Measurements from ENCODE around the gene COL2A1. TPM values are rescaled to one million over a fixed set of nuclear protein-coding genes. Genes with fewer than 3 reads are reported as not detected.

The COL2A1 gene
- total RNA-seq, 4 donors from 2014 or later, result not detected

DNA sequence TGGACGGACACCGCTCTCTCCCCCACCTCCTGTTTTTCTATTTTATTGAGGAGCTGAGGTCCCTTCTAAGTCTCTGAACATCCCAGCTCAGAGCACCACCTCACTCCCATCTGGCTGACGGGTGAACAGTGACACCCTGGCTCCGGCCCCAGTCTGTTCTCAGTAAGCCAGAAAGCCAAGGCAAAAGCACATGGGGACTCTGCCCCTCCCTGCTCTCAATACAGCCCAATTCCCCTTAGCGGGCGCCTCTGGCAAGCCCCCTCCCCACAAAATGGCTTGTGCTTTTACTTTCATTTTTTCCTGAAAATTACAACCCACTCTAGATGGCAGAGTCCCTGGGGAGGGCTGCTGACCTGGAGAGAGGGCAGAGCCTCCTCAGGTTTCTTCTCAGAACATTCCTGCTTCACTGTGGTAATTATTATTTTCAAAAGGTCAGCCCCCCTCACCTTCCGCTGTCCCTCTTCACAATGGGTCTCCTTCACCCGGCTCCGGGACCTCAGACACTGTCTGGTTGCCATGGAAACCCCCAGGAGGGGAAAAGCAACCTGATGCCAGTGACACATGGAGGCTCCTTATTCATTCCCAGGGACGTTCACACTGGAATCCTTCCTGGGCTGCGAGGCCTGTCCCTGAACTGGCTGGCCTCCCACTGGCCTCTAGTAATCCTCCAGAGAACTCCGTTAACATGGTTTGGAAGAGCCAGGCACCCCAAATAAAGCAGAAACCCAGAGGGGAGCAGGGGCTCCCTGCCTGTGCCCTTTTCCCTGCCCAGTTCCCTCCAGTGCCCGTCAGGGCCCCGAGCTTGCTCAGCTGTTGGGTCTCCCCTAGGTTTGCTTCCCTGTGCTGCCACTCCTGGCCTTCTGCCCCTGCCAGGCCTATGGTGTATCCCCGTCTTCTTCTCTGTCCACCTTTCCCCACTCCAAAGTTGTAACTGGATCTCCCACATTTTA lies 15.9 kb downstream of the COL2A1 start:
- TF ChIP-seq, protein P1, sequence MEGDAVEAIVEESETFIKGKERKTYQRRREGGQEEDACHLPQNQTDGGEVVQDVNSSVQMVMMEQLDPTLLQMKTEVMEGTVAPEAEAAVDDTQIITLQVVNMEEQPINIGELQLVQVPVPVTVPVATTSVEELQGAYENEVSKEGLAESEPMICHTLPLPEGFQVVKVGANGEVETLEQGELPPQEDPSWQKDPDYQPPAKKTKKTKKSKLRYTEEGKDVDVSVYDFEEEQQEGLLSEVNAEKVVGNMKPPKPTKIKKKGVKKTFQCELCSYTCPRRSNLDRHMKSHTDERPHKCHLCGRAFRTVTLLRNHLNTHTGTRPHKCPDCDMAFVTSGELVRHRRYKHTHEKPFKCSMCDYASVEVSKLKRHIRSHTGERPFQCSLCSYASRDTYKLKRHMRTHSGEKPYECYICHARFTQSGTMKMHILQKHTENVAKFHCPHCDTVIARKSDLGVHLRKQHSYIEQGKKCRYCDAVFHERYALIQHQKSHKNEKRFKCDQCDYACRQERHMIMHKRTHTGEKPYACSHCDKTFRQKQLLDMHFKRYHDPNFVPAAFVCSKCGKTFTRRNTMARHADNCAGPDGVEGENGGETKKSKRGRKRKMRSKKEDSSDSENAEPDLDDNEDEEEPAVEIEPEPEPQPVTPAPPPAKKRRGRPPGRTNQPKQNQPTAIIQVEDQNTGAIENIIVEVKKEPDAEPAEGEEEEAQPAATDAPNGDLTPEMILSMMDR (IDR thresholded peaks at IDR 0.05; ENCODE audit: low read depth), result no peak

DNA sequence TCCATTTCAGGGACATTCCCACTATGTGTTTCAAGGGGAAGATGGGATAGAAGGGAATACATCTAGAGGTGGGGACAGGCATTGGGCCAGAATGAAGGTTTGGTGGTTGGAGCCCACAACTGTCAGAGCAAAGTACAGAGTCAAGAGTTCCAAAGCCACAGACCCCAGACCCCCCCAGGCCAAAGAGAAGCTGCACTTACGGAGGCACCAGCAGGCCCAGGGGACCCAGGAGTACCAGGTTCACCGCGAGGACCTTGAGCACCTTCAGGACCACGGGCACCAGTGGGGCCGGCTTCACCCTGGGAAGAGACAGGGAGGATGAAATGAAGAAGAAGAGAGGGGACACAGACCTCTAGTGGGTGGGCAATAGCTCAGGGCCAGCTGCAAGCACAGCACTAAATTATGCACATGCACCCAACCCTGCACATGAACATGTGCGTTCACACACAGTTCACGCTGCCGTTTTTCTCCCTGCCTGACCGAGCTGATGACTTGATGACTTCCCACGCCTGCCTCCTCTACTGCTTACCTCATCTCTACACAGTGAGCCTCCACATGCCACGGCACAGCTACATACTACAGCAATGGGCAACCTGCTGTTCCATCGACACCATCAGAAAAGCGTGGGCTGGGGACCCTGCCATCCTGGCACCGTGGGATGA lies 16.7 kb downstream of the COL2A1 start:
- TF ChIP-seq, protein P1 (IDR thresholded peaks at IDR 0.05; ENCODE audit: low read depth), result no peak

DNA sequence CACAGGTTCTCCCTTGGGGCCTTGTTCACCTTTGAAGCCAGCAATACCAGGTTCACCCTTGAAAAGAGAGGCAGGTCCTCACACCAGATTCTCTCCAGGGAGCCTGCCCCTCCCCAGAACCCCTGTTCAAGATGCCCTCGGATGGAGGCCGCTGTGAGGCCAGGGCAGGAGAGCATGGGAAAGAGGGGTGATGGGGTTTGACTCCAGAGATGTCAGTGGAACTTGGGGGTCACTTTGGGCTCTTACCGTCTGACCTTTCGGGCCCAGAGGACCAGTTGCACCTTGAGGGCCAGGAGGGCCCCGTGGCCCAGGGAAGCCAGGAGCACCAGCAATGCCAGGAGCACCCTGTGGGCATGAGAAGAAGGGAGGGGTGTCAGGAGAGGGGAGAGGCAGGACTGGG lies 17.4 kb downstream of the COL2A1 start:
- TF ChIP-seq, protein P1 (IDR thresholded peaks at IDR 0.05; ENCODE audit: low read depth), result no peak

DNA sequence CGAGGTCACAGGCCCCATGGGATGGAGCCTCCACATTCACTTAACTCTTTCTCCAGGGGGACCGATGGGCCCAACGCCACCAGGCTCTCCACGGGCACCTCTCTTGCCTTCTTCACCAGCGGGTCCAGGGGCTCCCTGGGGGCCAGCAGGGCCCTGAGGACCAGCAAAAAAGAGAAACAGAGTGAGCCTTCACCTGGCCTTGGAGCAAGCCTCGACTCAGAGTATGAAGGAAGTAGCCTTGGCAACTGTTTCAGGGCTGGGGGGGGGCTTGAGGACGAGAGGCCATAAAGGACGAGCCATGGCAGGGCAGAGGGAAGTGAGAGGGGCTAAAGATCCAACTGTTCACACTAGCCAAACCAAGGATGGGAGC lies 18.0 kb downstream of the COL2A1 start:
- TF ChIP-seq, protein P1 (IDR thresholded peaks at IDR 0.05; ENCODE audit: low read depth), result no peak

DNA sequence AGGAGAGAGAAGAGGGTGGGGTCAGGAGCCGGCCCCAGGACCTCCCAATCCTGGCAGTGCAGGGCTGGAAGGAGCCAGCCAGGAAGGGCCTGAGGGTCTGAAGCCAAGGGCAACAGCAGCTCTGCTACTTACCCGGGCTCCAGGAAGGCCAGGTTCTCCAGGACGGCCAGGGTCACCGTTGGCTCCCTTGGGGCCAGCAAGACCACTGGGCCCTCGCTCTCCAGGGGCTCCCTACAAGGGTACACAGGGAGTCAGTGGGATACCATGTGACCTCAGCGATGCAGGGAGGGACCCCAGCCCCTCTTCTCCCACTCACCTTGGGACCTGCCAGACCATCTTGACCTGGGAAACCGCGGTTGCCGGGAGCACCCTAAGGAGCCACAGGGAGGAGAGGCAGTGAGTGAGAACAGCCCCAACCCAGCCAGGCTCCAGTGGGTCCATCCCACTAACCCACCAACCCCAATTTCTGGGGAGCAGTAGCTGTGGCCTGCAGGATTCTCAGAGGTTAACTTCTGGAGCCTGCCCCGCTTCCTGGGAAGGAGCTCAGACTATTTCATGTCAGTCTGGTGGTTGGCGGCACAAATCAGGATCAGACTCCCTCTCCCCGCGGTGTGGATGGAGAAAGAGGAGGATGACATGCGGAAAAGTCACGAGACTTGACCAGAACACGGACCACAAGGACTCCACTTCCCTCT lies 18.5 kb downstream of the COL2A1 start:
- TF ChIP-seq, protein P1 (IDR thresholded peaks at IDR 0.05; ENCODE audit: low read depth), result no peak

DNA sequence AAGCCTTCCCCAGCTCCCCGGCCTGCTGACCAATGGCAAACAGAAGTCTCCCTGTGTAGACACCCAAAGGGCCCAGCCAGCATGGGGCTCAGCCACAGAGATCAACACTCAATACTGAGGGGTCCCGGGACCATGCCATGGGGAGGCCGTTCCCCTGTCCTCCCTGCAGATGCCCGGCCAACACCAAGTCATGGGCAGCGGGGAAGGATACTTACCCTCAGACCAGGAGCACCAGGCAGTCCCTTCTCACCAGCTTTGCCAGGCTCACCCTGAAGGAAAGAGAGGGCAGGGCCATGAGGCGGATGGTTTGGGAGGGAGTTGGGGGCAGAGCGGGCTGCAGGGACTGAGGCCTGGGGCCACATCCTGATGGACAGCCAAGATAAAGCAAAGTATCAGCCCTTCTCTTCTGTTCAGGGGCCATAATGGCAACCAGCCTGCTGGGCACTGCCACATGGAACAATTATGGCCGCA lies 19.9 kb downstream of the COL2A1 start:
- TF ChIP-seq, protein P1 (IDR thresholded peaks at IDR 0.05; ENCODE audit: low read depth), result no peak

Data from subcutaneous adipose tissue (tissue), 4 donors.